Raji (cell line): Measurements from ENCODE around the gene BHMT.

Experiments used
- POLR2A ChIP-seq: IDR thresholded peaks from 2 replicates; pipeline ENCODE4 v1.6.1; 2011; ENCODE audit warnings: low read depth, low read length, control low read depth; ENCODE audit not compliant: insufficient read depth

Gene BHMT

DNA sequence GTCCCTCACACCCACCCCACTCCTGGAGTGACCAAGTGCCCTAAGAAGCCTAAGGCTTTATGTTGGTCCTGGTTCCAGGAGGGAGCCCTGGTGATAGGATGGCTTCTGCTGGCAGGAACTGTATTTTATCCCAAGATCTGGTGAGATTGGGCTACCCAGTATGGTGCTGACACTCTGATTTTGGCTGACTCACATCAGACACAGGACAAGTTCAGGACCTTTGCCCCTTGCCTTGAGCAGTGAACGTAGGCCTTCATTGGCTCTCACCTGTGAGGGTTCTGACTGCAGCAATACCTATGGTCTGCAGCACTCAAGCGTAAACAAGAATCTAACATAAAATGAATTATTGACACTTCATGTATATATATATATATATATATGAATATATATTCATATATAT lies 25.0 kb downstream of the BHMT start:
- no peak for TF ChIP-seq POLR2A

DNA sequence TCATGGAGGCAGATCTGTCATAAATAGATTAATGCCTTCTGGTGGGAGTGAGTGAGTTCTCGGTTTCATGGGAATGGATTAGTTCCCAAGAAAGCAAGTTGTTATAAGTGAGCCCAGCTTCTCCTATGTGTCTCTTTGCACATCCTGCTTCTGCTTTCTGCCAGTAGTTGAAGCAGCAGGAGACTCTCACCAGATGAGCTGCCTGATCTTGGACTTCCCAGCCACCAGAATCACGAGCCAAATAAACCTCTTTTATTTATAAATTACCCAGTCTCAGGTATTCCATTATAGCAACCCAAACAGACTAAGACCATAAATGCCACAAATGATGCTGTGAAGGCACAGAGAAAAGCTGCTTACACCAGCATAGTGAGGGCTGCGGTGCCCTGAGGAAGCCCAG lies 28.9 kb downstream of the BHMT start:
- no peak for TF ChIP-seq POLR2A

DNA sequence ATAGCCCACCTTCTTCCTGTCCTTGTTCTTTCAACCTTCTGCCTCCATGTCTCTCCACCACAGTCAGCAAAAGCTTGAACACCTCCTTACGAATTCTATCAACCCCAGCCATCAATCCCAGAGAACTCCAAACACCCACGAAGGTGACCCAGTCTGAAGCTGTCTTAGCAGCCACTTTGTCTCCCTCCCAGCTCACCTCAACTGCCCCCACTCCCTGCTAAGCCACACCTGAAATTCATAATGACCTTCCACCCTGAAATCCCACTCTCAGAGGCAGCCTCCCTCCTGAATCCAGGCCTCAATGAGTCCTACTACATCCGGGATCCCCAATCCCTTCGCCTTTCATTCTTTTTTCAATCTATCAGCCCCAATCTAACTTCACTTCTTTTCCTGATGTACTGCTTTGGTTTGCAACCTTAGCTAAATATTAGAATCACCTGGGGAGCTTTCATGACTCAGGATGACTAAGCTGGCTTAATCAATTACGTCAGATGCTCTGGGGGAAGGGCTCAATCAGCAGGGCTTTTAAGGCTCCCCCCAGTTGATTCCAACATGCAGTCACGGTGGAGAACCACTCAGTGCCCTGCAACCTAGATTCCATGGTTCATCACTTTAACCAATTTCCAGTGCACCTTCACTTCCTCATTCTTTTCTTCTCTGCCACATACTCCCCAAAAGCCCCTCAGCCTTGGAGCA lies 32.2 kb downstream of the BHMT start:
- TF ChIP-seq POLR2A: no peak

DNA sequence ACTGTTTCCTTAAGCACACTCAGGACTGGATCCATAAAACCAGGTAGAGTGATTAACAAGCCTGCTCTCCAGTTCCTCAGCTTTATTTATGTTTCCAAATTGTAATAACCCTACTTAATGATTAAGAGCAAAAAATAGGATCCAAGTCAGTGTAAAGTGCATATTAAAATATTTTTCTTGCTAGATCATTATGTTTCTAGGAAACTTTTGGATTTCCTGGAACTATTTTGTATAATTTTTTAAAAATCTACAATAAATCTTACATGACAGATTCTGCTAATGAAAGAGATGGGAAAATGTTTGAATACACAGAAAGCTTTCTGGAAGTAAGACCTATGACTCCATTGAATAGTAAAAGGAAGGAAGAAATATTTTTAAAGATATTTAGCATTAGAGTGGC lies 35.5 kb downstream of the BHMT start:
- TF ChIP-seq POLR2A: no peak

DNA sequence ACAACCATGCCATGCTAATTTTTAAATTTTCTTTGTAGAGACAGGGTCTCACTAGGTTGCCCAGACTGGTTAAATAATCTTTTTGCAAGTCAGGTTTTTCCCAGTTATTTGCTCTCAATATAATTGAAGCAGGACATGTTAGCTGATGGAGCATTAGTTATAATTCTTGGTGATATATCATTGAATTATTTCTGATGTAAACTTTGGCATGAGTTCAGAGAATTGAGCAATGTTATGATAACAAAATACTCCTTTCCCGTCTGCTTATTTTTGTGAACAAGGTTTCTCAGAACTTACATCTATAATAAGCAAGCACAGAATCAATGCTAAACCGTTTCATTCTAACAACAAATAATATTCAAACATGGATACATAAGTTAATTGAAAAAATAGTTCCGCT lies 37.8 kb downstream of the BHMT start:
- TF ChIP-seq POLR2A: no peak

DNA sequence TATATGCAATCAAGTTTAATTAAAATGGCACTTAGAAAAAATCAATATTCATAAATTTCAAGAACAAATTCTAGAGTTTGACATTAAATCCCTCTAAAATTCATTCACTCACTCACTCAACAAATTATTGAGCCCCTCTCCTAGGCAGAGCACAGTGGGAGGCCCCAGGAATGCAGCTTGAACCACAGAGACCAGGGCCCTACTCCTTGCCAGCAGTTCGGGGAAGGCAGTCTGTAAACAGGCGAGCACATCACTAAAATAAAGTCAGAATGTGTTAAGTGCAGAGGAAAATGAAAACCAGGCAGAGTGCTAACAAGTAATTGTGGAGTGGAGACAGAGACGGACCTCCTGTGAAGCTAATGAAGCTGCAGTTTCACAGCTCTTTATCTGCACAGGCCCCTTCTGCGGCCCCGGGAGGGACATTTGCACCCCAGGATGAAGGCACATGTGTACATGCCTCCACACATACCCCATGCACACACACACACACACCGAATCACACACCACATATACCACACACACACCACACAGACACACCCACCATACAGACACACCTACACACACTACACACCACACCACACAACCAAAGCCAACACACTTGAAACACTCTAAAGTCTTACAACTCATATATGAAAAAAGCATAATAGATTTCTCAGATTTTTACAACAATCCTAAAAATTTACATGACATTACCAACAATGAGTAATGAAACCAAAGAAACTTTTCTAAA lies 40.5 kb downstream of the BHMT start:
- TF ChIP-seq POLR2A: no peak

DNA sequence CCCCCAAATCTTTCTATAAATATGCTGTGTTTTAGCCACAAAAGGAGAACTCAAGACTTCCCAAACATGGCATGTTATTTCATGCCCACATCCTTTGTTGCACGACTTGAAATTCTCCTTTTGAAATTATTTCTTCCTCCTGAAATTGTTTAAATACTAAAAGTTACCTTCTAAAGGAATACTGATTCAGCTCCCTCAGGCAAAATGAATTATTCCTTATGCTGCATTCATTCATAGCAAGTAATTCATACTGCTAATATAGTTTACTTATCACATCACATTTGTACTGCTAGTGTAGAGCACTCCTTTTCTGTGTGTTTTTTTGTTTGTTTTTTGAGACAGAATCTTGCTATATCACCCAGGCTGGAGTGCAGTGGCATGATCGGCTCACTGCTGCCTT lies 45.7 kb downstream of the BHMT start:
- TF ChIP-seq POLR2A: no peak

DNA sequence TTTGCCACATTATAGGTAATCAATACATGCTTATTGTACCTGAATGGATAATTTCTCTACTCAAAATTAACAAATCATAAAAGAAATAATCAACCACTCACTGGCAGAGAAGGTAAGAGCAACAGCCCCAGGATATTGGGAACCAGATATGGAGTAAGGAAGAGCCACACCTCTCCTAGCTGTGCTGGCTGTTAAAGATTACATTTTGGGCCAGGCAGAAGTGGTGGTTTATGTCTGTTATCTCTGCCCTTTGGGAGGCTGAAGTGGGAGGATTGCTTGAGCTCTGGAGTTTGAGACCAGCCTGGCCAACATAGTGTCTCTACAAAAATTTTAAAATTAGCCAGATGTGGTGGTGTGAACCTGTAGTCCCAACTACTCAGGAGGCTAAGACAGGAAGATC lies 56.4 kb downstream of the BHMT start:
- TF ChIP-seq POLR2A: no peak

DNA sequence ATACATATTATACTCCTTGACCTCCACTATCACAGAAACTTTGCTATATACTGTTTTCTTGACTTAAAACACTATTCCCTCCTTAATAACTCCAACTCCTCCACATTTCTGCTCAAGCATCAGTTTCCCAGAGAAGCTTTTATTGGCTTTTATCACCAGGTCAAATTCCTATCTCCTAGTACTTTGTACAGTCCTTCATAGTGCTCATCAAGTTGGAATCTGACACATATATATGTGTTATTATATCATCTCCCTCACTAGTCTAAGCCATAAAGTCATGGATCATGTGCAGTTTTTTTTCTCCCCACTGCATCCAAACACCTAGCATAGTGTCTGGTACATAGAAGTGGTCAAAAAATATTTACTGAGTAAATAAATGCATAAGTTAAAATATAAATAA lies 59.1 kb downstream of the BHMT start:
- no peak for TF ChIP-seq POLR2A

DNA sequence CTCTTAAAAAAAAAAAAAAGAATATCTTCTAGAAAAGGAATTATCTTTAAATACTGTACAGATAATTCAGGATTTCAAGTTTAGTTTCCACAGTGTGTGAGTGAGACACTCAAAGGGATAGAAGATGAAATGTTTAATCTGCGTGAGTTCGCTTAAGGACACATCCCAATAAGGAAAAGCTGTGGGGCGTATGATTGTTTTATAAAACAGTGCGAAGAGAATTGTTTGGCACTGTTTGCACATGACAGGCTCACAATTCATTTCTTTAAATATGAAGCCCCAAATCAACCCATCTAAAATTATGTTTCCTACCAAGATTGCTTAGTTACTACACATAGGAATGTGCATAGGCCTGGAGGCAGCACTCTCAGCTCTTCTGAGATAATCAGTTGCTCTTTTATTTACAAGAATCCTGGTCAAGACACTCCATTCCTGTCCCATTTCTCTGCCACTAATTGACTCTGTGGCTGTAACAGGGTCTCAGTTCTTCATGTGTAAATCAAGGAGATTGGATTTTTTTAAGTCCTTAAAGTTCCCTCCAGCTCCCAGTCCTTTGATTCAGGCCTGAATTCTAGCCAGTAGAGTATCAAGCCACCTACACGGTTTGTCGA lies 60.1 kb downstream of the BHMT start:
- TF ChIP-seq POLR2A: no peak

DNA sequence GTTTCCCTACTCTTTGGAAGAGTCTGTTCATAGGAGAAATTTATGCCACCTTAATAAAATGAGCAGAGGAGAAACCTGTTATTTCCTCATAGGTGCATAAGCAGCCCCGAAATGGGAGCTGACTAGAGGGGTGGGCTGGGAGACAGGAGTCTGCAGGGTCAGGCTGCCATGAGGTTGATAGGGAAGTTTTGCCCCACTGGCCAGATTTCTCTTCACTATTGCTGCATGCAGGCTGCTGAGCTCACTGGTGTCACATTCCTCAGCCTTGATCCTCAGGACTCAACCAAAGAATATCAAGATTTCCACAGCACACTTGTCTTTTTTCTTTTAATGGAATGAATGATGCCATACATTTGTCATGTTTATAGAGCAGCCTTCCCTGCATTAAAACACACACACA lies 60.7 kb downstream of the BHMT start:
- TF ChIP-seq POLR2A: no peak

DNA sequence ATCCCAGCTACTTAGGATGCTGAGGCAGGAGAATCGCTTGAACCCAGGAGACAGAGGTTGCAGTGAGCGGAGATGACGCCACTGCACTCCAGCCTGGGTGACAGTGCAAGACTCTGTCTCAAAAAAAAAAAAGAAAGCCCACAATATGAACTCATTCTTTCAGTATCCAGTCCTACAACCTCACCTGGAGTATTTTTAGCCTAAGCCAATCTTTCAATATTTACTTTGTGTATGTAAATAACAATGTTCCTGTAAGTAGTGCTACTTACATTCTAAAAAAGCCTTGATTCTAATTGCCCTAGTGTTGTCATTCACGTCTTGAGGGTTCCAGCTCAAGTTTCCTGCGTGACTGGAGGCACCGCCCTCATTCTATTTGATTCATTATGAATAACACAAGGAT lies 62.0 kb downstream of the BHMT start:
- TF ChIP-seq POLR2A: no peak

DNA sequence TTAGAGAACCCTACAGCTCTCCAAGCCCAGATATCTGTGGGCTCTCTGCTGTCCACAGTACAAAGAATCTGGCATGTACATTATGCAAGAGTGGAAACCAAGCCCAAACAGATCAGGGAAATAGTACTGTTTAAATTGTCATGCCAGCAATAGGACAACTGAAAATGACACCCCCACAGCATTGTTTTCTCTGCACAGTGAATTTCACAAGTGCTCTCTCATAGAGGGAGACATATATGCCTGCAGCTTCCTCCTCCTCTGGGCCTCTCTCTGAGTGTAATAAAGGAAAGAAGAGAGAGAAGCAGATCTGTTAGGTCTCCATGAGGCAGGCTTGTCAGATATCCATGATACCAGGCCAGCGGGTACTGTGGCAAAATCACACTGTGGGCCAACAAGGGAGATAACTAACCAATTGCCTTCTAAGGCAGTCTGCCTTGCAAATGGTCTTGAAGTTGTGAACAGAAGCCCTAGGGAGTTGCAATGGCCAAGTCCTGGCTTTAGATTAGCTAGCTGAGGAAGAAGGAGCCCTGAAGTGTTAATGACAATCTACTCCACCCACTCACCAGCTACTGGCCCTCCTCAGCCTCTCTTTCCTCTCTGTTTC lies 69.9 kb downstream of the BHMT start:
- TF ChIP-seq POLR2A: no peak
